Measurements from ENCODE around the gene DNAJC5G. TPM values are rescaled to one million over a fixed set of nuclear protein-coding genes. Genes with fewer than 3 reads are reported as not detected.
A peak's percentile ranks its signal among the peaks of the same experiment; 100 is the strongest.

The DNAJC5G gene
- total RNA-seq, 1 experiment from 2014 or later: 0.37 TPM

DNA sequence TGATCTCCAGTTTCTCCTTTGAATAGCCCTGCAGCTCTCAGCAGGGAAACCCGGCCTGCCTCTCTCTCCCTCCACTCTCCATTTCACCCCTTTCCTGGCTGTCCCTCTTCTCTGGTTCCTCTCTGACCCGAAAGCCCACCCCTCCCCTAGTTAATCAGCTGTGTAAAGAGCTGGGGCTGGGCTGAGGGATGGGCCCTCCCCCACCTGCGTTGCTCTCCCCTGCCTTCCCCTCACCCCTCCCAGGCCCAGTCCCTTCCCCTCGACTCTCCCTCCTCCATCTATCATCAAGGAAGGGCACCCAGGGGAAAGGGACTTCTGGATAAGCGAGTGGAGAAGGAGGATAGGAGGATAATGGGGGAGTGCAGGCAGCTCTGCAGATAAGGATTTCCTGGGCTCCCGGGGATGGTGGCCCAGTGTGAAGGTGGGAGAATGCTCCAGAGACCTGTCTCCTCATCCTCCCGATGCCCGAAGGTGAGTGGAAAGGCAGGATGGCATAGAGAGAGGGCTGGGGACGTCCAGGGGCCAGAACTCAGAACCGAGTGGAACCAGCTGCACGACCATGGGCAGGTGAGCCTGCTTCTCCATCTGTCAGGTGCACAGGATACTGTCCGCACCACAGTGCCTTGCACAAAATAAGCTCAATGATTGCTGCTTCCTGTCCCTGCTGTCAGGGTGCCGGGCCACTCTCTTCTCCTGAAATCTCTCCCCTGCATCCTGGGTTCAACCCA, 24.4 kb upstream of the DNAJC5G start:
- Histone ChIP-seq H4K20me1 (ENCODE audit: control insufficient read depth, insufficient read depth, insufficient read length) (no peaks in the 10 kb centered on the region), H3K27me3 (ENCODE audit: insufficient read depth, low read length) (no peaks in the 10 kb centered on the region), H3K4me2 (ENCODE audit: insufficient read depth, insufficient read length, low read length) (peak overlapping the region; percentile 32), H2BK5ac (ENCODE audit: insufficient read length, low read length) (no peak overlapping the region), H4K91ac (ENCODE audit: insufficient read length, low read depth, low read length) (no peak overlapping the region), H4K5ac (ENCODE audit: insufficient read length, low read depth, low read length) (no peak overlapping the region), H2BK20ac (ENCODE audit: low read depth, low read length, poor library complexity, severe bottlenecking) (no peak overlapping the region), H2BK120ac (ENCODE audit: low read depth, low read length, poor library complexity, severe bottlenecking) (no peak overlapping the region), H2AK5ac (ENCODE audit: insufficient read length, low read length) (no peak overlapping the region), H3K79me2 (ENCODE audit: insufficient read depth, low read length) (no peaks in the 10 kb centered on the region), H2BK15ac (ENCODE audit: low read depth, low read length) (no peak overlapping the region), H3K23ac (ENCODE audit: insufficient read length, low read depth, low read length) (no peak overlapping the region), H4K8ac (replicated peaks; ENCODE audit: insufficient read length, low read depth, low read length) (no peak overlapping the region), H3K9ac (ENCODE audit: extremely low read depth, insufficient read length, low read length) (no peak overlapping the region), H3K27ac (ENCODE audit: insufficient read length, low read depth, low read length) (no peak overlapping the region), H3T11ph (ENCODE audit: low read length) (no peak overlapping the region), H3K79me1 (ENCODE audit: insufficient read depth, low read depth, low read length, poor library complexity, severe bottlenecking) (no peaks in the 10 kb centered on the region), H2AFZ (ENCODE audit: low read length) (no peak overlapping the region), H3K23me2 (ENCODE audit: insufficient read length, low read depth, low read length, poor library complexity, severe bottlenecking) (no peaks in the 10 kb centered on the region), H3K9me3 (ENCODE audit: control insufficient read depth, low read depth, low read length) (no peaks in the 10 kb centered on the region), H3K56ac (ENCODE audit: insufficient read length, low read depth, low read length) (no peak overlapping the region), H3K4ac (ENCODE audit: low read depth, low read length) (no peak overlapping the region), H3K4me1 (ENCODE audit: insufficient read depth, low read length) (no peaks in the 10 kb centered on the region), H2BK12ac (ENCODE audit: insufficient read length, low read depth, low read length) (no peak overlapping the region), H3K14ac (ENCODE audit: insufficient read depth, low read length) (no peak overlapping the region), H3K18ac (ENCODE audit: insufficient read length, low read depth, low read length) (no peak overlapping the region)
- TF ChIP-seq CTCF (conservative IDR thresholded peaks at IDR 0.05): no peak
- Mint-ChIP-seq H3K4me1 (peaks cover 13 to 18% of the 10 kb centered on the region in 2 experiments), H3K27ac (peak overlapping the region in 1 of 3 experiments; percentile 44; a peak in 2 of 7 replicates), H3K27me3 (ENCODE audit: low read depth) (peaks cover 40% of the 10 kb centered on the region), H3K9me3 (no peaks in the 10 kb centered on the region), H3K4me3 (peak overlapping the region; percentile 34 to 73; a peak in 4 of 5 replicates), H3K36me3 (ENCODE audit: insufficient read depth in 1 of 3, low read depth in 3 of 3) (no peaks in the 10 kb centered on the region)
- DNase-seq: no peak
- no CpG with 5 or more reads among the region's 13 CpGs for WGBS (ENCODE audit: extremely low coverage, insufficient read length, low lambda C conversion rate)
